GM04504 (cell line): ENCODE data around the gene C5orf15.
"Not testable (repeated sequence)": the region's sequence is repeated elsewhere in the genome, so short reads cannot be mapped to it uniquely, and the experiment has no call there.

Experiments used
- DNase-seq: peaks from one replicate; pipeline ENCODE4 v3.0.0-alpha.2; 2012; ENCODE audit warnings: low read depth

The C5orf15 gene

GRCh38 chr5:133994297-133994989, 26.0 kb upstream of the C5orf15 start:
- DNase-seq, result no peak

GRCh38 chr5:133993185-133993936, 24.9 kb upstream of the C5orf15 start:
- DNase-seq, result peak; percentile 51

GRCh38 chr5:133992429-133993155, 24.2 kb upstream of the C5orf15 start:
- no peak for DNase-seq

GRCh38 chr5:133991171-133991910, 22.9 kb upstream of the C5orf15 start:
- no peak for DNase-seq

- DNase-seq, result no peak
Observed at GRCh38 chr5:133990396-133990795, 22.0 kb upstream of the C5orf15 start.

GRCh38 chr5:133985540-133986180, 17.2 kb upstream of the C5orf15 start:
- DNase-seq, result no peak

- no peak for DNase-seq
Observed at GRCh38 chr5:133983674-133984073, 15.2 kb upstream of the C5orf15 start.

- no peak for DNase-seq
Observed at GRCh38 chr5:133981714-133982113, 13.3 kb upstream of the C5orf15 start.

GRCh38 chr5:133980652-133981051, 12.2 kb upstream of the C5orf15 start:
- no peak for DNase-seq

- no peak for DNase-seq
Observed at GRCh38 chr5:133978943-133979342, 10.5 kb upstream of the C5orf15 start.

- peak; percentile 40 for DNase-seq
Observed at GRCh38 chr5:133977858-133978257, 9.4 kb upstream of the C5orf15 start.

GRCh38 chr5:133977161-133977787, 8.8 kb upstream of the C5orf15 start:
- no peak for DNase-seq

- not testable (repeated sequence) for DNase-seq
Observed at GRCh38 chr5:133975546-133975945, 7.1 kb upstream of the C5orf15 start.

GRCh38 chr5:133974142-133974541, 5.7 kb upstream of the C5orf15 start:
- no peak for DNase-seq

GRCh38 chr5:133970325-133970909, 2.0 kb upstream of the C5orf15 start:
- no peak for DNase-seq

- no peak for DNase-seq
Observed at GRCh38 chr5:133969654-133970324, 1.4 kb upstream of the C5orf15 start.

GRCh38 chr5:133967698-133968203, 674 bp downstream of the C5orf15 start:
- no peak for DNase-seq

- no peak for DNase-seq
Observed at GRCh38 chr5:133967124-133967523, 1.3 kb downstream of the C5orf15 start.

GRCh38 chr5:133966090-133966489, 2.3 kb downstream of the C5orf15 start:
- DNase-seq, result no peak
